ENCODE measurements around the gene TSPAN16. TPM values are rescaled to one million over a fixed set of nuclear protein-coding genes. Genes with fewer than 3 reads are reported as not detected.

The TSPAN16 gene
- total RNA-seq, 1 experiment from 2014 or later = not detected

- Histone ChIP-seq H4K20me1 (ENCODE audit: insufficient read depth) (no peaks in the 10 kb centered on the region), H2AFZ (no peak overlapping the region), H3K4me3 (no peak overlapping the region), H3K27me3 (ENCODE audit: insufficient read depth, low read depth) (no peaks in the 10 kb centered on the region), H3K27ac (no peak overlapping the region), H3K79me2 (ENCODE audit: low read depth) (no peaks in the 10 kb centered on the region), H3K4me1 (replicated peaks; ENCODE audit: insufficient read depth) (peaks cover 15% of the 10 kb centered on the region), H3K9me2 (ENCODE audit: insufficient read depth) (no peaks in the 10 kb centered on the region), H3K36me3 (ENCODE audit: low read depth) (no peaks in the 10 kb centered on the region), H3F3A (ENCODE audit: insufficient read depth, low read depth) (peaks cover 20% of the 10 kb centered on the region; the same call in 1 of the 2 replicates), H3K4me2 (no peak overlapping the region), H3K9me3 (ENCODE audit: insufficient read depth, low read depth) (no peaks in the 10 kb centered on the region)
- CTCF ChIA-PET = interaction anchor here (0.6 kb wide), 2 partner anchors 79 to 466 kb away, joined by 3 to 4 read pairs; no protein-coding TSS in a partner anchor
- no peak for DNase-seq
- POLR2A ChIA-PET (ENCODE audit: unreplicated experiment) = no interaction called here
- no peak for TF ChIP-seq CTCF (conservative IDR thresholded peaks at IDR 0.05)
- TF ChIP-seq EZH2 (IDR thresholded peaks at IDR 0.05; ENCODE audit: low read depth) = no peak
- intact Hi-C loops (cut with micrococcal nuclease; ENCODE audit: unreplicated experiment) = no loop called here
- no TSS peak for BruUV-seq (replicated peaks)
Observed at GRCh38 chr19:11299946-11300810, 4.2 kb downstream of the TSPAN16 start.

GRCh38 chr19:11300811-11301120 is 4.8 kb downstream of the TSPAN16 start:
- Histone ChIP-seq H3K79me2 (ENCODE audit: low read depth) (no peaks in the 10 kb centered on the region), H3F3A (ENCODE audit: insufficient read depth, low read depth) (peaks cover 14% of the 10 kb centered on the region; the same call in 1 of the 2 replicates), H3K4me3 (no peak overlapping the region), H3K9me3 (ENCODE audit: insufficient read depth, low read depth) (no peaks in the 10 kb centered on the region), H2AFZ (no peak overlapping the region), H3K27me3 (ENCODE audit: insufficient read depth, low read depth) (no peaks in the 10 kb centered on the region), H3K4me2 (no peak overlapping the region), H3K36me3 (ENCODE audit: low read depth) (no peaks in the 10 kb centered on the region), H3K27ac (no peak overlapping the region), H3K4me1 (replicated peaks; ENCODE audit: insufficient read depth) (peaks cover 9% of the 10 kb centered on the region), H3K9me2 (ENCODE audit: insufficient read depth) (no peaks in the 10 kb centered on the region), H4K20me1 (ENCODE audit: insufficient read depth) (no peaks in the 10 kb centered on the region)
- intact Hi-C loops (cut with micrococcal nuclease; ENCODE audit: unreplicated experiment) = no loop called here
- ChIA-PET CTCF (no interaction called here), POLR2A (ENCODE audit: unreplicated experiment) (no interaction called here)
- no TSS peak for BruUV-seq (replicated peaks)
- TF ChIP-seq CTCF (conservative IDR thresholded peaks at IDR 0.05) (no peak), EZH2 (IDR thresholded peaks at IDR 0.05; ENCODE audit: low read depth) (no peak)
- DNase-seq = no peak

GRCh38 chr19:11304936-11305335 is 9.0 kb downstream of the TSPAN16 start:
- intact Hi-C loops (cut with micrococcal nuclease; ENCODE audit: unreplicated experiment) = no loop called here
- H3K79me2 ChIP-seq (ENCODE audit: low read depth) = no peaks in the 10 kb centered on the region
- H3K4me1 ChIP-seq (replicated peaks; ENCODE audit: insufficient read depth) = no peaks in the 10 kb centered on the region
- H3K9me3 ChIP-seq (ENCODE audit: insufficient read depth, low read depth) = no peaks in the 10 kb centered on the region
- no peaks in the 10 kb centered on the region for H3K9me2 ChIP-seq (ENCODE audit: insufficient read depth)
- H2AFZ ChIP-seq = no peak overlapping the region
- no peak for TF ChIP-seq CTCF (conservative IDR thresholded peaks at IDR 0.05)
- TF ChIP-seq EZH2 (IDR thresholded peaks at IDR 0.05; ENCODE audit: low read depth) = no peak
- BruUV-seq (replicated peaks) = no TSS peak
- H4K20me1 ChIP-seq (ENCODE audit: insufficient read depth) = no peaks in the 10 kb centered on the region
- H3K27me3 ChIP-seq (ENCODE audit: insufficient read depth, low read depth) = no peaks in the 10 kb centered on the region
- H3K27ac ChIP-seq = no peak overlapping the region
- DNase-seq = no peak
- H3F3A ChIP-seq (ENCODE audit: insufficient read depth, low read depth) = no peaks in the 10 kb centered on the region
- H3K4me3 ChIP-seq = no peak overlapping the region
- CTCF ChIA-PET = interaction anchor here (0.6 kb wide), 1 partner anchor 280 kb away, joined by 3 read pairs; no protein-coding TSS in a partner anchor
- no peaks in the 10 kb centered on the region for H3K36me3 ChIP-seq (ENCODE audit: low read depth)
- POLR2A ChIA-PET (ENCODE audit: unreplicated experiment) = no interaction called here
- no peak overlapping the region for H3K4me2 ChIP-seq

Data from PC-9 (cell line).